ENCODE results near the gene WRNIP1.

Gene WRNIP1

GRCh38 chr6:2741756-2742155, 23.4 kb upstream of the WRNIP1 start:
- DNase-seq (ENCODE audit: low spot score) = no peak
- no peak for TF ChIP-seq CTCF (IDR thresholded peaks at IDR 0.05; ENCODE audit: extremely low read depth, missing control alignments)

DNA sequence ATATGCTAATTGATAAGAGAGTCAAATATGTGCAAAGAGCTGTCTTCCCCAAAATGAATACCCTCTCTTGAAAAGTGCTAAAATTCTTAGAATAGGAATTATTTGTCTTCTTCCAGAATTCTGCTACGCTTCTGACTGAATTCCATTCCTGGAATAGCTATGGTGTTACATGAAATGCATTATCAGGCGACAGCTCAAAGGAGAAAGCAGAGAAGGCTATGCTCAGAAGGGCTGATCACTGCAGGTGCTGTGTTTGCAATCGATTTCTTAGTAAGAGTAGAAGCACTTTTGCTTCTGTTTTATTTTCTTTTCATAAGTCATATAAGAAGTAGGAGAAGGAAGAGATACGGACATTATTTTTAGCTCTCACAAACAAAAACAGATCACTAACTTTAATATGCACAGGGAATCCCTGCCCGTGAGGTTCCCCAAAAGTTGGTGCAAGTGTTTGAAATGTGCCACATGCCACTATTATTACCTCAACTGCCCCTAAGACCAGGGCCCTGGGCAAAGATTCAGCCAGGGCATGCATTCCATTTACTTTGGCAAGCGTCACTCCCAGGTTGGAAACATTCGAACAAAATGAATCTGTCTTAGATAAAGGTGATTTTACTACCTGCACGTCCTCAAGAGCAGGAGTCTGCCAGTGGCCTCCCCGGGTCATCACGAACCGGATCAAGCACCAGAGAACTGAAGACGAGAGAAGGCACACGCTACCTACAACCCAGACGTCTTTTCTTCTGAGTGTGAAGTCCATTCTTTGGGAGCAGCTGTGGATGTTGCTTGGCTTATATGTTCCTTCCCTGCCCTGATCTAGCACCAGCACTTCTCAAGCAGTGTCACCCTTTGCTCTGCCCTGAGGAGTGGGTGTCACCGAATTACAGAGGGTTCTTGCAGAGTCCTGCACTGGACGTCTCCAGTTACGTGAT, 21.6 kb upstream of the WRNIP1 start:
- no peak for DNase-seq (ENCODE audit: low spot score)
- no peak for TF ChIP-seq CTCF (IDR thresholded peaks at IDR 0.05; ENCODE audit: extremely low read depth, missing control alignments)

DNA sequence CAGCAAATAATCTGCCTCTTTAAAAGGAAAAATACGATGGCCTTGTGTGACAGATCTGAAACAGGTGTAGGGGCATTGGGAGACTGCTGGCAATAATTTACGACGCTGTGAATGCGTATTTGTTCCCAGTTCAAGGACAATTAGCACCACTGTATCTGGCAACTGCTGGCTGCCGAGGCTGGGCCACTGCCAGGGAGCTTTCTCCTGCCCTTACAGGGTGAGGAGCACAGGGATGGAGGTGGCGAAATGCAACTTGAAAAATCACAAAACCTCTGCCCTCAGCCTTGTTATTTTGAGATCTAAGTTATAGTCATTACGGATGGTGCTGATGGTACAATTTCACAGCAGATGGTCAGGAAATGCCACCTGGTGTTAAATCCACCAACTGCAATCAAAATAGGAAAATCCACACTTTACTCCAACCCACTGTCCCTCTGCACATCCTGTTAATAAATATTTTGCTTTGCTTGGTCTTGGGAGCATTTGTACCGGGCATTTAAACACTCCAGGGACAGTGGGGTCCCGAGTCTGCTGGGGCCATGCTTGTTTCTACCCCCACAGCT, 20.9 kb upstream of the WRNIP1 start:
- no peak for TF ChIP-seq CTCF (IDR thresholded peaks at IDR 0.05; ENCODE audit: extremely low read depth, missing control alignments)
- no peak for DNase-seq (ENCODE audit: low spot score)

GRCh38 chr6:2744778-2745177, 20.4 kb upstream of the WRNIP1 start:
- no peak for DNase-seq (ENCODE audit: low spot score)
- no peak for TF ChIP-seq CTCF (IDR thresholded peaks at IDR 0.05; ENCODE audit: extremely low read depth, missing control alignments)

- no peak for DNase-seq (ENCODE audit: low spot score)
- no peak for TF ChIP-seq CTCF (IDR thresholded peaks at IDR 0.05; ENCODE audit: extremely low read depth, missing control alignments)
Observed at GRCh38 chr6:2745246-2745645, 19.9 kb upstream of the WRNIP1 start.

GRCh38 chr6:2746557-2747061, 18.6 kb upstream of the WRNIP1 start:
- TF ChIP-seq CTCF (IDR thresholded peaks at IDR 0.05; ENCODE audit: extremely low read depth, missing control alignments) = no peak
- DNase-seq (ENCODE audit: low spot score) = no peak

DNA sequence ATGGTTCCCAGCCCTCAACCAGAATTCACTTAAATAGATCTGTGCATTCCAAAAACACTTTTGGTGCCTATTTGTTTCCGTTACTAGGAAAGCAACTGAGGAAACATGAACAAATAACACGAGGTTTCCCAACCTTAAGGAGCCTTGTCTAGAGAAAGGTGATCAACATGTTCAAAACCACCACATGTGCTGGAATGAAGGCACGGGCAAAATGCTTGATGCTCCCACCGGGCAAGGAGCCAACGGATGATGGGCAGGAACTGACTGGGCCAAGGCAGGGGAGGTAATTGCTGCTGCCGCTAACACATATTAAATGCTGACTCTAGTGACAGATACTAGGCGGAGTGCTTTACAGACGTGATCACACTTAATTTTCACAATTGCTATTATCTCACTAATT, 17.0 kb upstream of the WRNIP1 start:
- no peak for TF ChIP-seq CTCF (IDR thresholded peaks at IDR 0.05; ENCODE audit: extremely low read depth, missing control alignments)

More for the DNA sequence above, 17.0 kb upstream of the WRNIP1 start:
- DNase-seq (ENCODE audit: low spot score) = no peak

Measured in GM20000 (cell line).